Activated CD8-positive, alpha-beta T cell treated with anti-CD3 and anti-CD28 coated beads for 36 hours (primary cell): ENCODE measurements around the gene CDKN1B. TPM values are rescaled to one million over a fixed set of nuclear protein-coding genes. Genes with fewer than 3 reads are reported as not detected.
A peak's percentile ranks its signal among the peaks of the same experiment; 100 is the strongest.

Experiments
- ATAC-seq: fragments of 200-7000 bp; cut with Tn5 transposase; one replicate; pipeline ENCODE4 v1.10.0; 2021; ENCODE audit warnings: mild to moderate bottlenecking, moderate library complexity
- CTCF ChIA-PET: fragments of 350-600 bp; sonication (Branson Sonifier 250); formaldehyde crosslinking; loops from one replicate; lab custom pipeline; 2021; ENCODE audit warnings: antibody characterized with exemption; lab: Charles Lee
- POLR2A ChIA-PET: fragments of 350-600 bp; sonication (Branson Sonifier 250); formaldehyde crosslinking; loops from one replicate; lab custom pipeline; 2021; ENCODE audit warnings: antibody characterized with exemption; lab: Charles Lee
- DNase-seq: peaks from one replicate; pipeline ENCODE4 v3.0.0-alpha.2; 2020
- H3K27ac Mint-ChIP-seq: one replicate; pipeline ENCODE4 v1.8.0; 2021; ENCODE audit warnings: mild to moderate bottlenecking, mixed read lengths
- H3K27me3 Mint-ChIP-seq: one replicate; pipeline ENCODE4 v1.8.0; 2021; ENCODE audit warnings: mixed read lengths
- H3K36me3 Mint-ChIP-seq: one replicate; pipeline ENCODE4 v1.8.0; 2021; ENCODE audit warnings: low read depth, mixed read lengths
- H3K4me1 Mint-ChIP-seq: one replicate; pipeline ENCODE4 v1.8.0; 2021; ENCODE audit warnings: low read depth, mixed read lengths
- H3K4me3 Mint-ChIP-seq: one replicate; pipeline ENCODE4 v1.8.0; 2021; ENCODE audit warnings: mild to moderate bottlenecking, moderate library complexity, mixed read lengths
- H3K9me3 Mint-ChIP-seq: one replicate; pipeline ENCODE4 v1.8.0; 2021; ENCODE audit warnings: mixed read lengths
- intact Hi-C: fragments of 100-400 bp; cut with micrococcal nuclease; formaldehyde crosslinking; loops from one replicate; pipeline ENCODE4 v1.10.0; 2022
- total RNA-seq, 2 experiments: library from RNA; stranded (reverse); gene quantifications; one replicate each; pipeline ENCODE4 v1.2.3, GENCODE V29; 2021
- TF ChIP-seq, protein P1 (sequence below): fragments of 200-600 bp; IDR thresholded peaks from one replicate; pipeline ENCODE4 v1.8.0; 2022; ENCODE audit warnings: antibody characterized with exemption, mild to moderate bottlenecking

CDKN1B gene
- total RNA-seq, 2 experiments from 2014 or later: 39.9 to 40.8 TPM

DNA sequence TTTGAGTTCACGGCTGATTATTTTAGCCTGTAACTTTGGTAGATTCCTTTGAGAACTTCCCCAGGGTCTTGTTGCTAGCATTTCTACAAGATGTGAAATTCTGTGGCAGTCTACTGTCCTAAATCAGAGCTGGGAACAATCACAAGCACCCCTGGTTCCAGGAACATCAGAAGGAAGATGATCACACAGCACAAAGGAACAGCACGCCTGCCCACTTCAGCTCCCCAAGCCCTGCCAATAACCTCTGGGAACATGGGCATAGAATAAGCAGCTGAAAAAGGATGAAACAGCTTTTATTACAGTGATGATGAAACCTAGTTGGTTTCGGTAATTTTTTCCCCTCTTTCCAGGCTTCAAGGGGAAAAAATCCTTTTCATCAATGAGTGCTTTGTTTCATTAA, 33.4 kb upstream of the CDKN1B start:
- TF ChIP-seq, protein P1, sequence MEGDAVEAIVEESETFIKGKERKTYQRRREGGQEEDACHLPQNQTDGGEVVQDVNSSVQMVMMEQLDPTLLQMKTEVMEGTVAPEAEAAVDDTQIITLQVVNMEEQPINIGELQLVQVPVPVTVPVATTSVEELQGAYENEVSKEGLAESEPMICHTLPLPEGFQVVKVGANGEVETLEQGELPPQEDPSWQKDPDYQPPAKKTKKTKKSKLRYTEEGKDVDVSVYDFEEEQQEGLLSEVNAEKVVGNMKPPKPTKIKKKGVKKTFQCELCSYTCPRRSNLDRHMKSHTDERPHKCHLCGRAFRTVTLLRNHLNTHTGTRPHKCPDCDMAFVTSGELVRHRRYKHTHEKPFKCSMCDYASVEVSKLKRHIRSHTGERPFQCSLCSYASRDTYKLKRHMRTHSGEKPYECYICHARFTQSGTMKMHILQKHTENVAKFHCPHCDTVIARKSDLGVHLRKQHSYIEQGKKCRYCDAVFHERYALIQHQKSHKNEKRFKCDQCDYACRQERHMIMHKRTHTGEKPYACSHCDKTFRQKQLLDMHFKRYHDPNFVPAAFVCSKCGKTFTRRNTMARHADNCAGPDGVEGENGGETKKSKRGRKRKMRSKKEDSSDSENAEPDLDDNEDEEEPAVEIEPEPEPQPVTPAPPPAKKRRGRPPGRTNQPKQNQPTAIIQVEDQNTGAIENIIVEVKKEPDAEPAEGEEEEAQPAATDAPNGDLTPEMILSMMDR: no peak
- ChIA-PET CTCF (interaction anchor here (1.2 kb wide), 1 partner anchor 28 kb away, joined by 5 read pairs; no protein-coding TSS in a partner anchor), POLR2A (interaction anchor here (0.7 kb wide), 1 partner anchor 64 kb away, joined by 3 read pairs; no protein-coding TSS in a partner anchor)
- no peaks in the 10 kb centered on the region for H3K27me3 Mint-ChIP-seq
- no peaks in the 10 kb centered on the region for H3K9me3 Mint-ChIP-seq
- ATAC-seq (no peak), DNase-seq (no peak)
- no peaks in the 10 kb centered on the region for H3K4me1 Mint-ChIP-seq
- intact Hi-C loops: no loop called here
- no peak overlapping the region for H3K4me3 Mint-ChIP-seq
- H3K36me3 Mint-ChIP-seq: peaks cover 10% of the 10 kb centered on the region
- H3K27ac Mint-ChIP-seq: no peak overlapping the region

DNA sequence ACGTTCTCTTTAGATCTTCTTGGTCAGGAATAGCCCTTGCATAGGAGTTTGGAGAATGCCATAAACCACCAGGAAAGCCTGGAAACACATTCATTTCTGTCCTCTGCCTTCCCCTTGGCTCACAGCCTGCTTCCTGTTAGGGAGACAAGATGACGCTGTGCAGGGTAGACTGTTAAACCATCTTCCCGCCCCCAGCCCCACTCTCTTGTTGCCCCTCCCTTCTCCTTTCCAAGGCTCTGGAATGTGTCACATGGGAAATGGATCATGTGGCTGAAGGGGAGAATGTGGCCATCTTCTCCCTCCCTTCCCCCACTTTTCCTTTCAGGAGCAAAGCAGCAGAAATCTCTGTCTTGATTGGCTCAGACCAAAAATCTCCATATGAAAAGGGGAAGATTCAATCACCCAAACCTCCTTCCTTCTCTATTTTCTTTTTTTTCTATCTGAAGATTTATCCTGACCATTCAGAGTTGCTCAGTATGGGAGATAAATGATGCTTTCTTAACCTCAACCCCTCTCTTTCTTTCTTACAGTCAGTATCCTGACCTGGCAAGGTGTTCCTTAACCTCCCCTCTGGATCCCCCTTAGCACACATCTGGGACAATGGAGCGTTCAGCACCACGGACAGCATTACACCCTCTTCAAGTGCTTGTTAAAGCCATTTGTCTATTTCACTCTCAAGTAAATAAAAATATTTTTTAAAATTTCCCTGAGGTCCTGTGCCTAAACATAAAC, 32.6 kb upstream of the CDKN1B start:
- no peaks in the 10 kb centered on the region for H3K9me3 Mint-ChIP-seq
- peaks cover 5% of the 10 kb centered on the region for H3K4me1 Mint-ChIP-seq
- CTCF ChIA-PET: interaction anchor here (1.2 kb wide), 1 partner anchor 29 kb away, joined by 5 read pairs; no protein-coding TSS in a partner anchor
- TF ChIP-seq, protein P1: no peak
- no peak for ATAC-seq
- H3K27ac Mint-ChIP-seq: no peak overlapping the region
- intact Hi-C loops: no loop called here
- H3K36me3 Mint-ChIP-seq: peaks cover 15% of the 10 kb centered on the region
- no peaks in the 10 kb centered on the region for H3K27me3 Mint-ChIP-seq
- DNase-seq: peak; percentile 52
- POLR2A ChIA-PET: no interaction called here
- no peak overlapping the region for H3K4me3 Mint-ChIP-seq

DNA sequence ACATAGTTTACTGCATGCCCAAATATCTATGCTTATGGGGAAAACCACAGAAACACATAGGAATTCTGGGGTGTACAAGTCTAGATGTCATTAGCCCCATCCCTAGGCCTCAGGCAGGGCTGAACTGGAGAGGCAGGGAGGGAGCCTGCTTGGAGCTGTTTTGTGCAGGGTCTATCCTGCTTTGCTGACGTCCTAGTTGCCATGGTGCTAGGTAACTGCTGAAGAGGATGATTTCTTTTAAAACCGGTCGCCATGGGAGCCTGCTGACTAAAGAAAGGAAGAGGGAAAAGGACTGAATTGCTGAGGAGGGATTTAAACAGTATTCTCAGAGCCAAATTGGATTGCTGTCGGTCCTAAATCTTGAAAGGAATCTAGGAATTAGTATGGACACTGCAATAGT, 31.9 kb upstream of the CDKN1B start:
- Mint-ChIP-seq H3K27me3 (no peaks in the 10 kb centered on the region), H3K9me3 (no peaks in the 10 kb centered on the region), H3K4me3 (no peak overlapping the region), H3K4me1 (peaks cover 12% of the 10 kb centered on the region), H3K36me3 (peaks cover 17% of the 10 kb centered on the region), H3K27ac (no peak overlapping the region)
- TF ChIP-seq, protein P1: no peak
- DNase-seq (no peak), ATAC-seq (no peak)
- CTCF ChIA-PET: no interaction called here
- POLR2A ChIA-PET: no interaction called here
- intact Hi-C loops: no loop called here

DNA sequence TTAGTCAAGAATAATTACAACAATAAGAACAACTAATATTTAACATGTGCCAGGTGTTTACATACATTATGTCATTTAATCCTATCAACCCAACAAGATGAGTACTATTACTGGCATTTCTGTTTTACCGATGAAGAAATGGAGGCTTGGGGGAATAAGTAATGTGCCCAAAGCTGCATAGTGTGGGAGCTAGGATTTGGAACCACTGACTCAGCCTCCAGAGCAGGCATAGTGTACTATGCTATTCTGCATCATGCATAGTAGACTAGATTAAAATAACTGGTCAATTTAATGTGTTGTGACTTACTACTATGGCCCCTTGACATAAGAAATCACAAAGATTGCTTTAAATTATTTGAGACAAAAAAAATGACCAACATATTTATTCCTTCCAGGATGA, 30.7 kb upstream of the CDKN1B start:
- DNase-seq (no peak), ATAC-seq (no peak)
- Mint-ChIP-seq H3K27ac (no peak overlapping the region), H3K36me3 (peaks cover 20% of the 10 kb centered on the region), H3K4me1 (peaks cover 22% of the 10 kb centered on the region), H3K4me3 (no peak overlapping the region), H3K9me3 (no peaks in the 10 kb centered on the region), H3K27me3 (no peaks in the 10 kb centered on the region)
- TF ChIP-seq, protein P1: no peak
- intact Hi-C loops: no loop called here
- POLR2A ChIA-PET: interaction anchor here (1.7 kb wide), 1 partner anchor 11 kb away, joined by 4 read pairs; no protein-coding TSS in a partner anchor
- CTCF ChIA-PET: no interaction called here

DNA sequence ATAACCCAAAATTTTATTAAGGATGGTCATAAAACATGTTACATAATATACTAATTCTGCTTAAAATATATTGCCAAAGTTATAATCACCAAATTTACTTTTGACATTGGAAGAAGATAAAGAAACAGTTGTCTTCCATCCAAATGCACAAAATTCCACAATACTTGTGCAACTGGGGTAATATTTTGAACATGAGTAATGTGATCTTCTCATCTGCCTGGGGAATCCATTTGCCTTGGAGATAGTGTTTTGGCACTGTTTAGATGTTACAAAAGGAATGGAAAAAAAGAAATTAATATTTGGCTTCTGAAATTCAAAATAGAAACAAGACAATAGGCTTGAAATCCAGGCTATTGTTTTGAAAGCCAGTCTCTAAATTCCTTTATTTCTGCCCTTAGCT, 30.2 kb upstream of the CDKN1B start:
- TF ChIP-seq, protein P1: no peak
- Mint-ChIP-seq H3K4me3 (no peak overlapping the region), H3K36me3 (peaks cover 20% of the 10 kb centered on the region), H3K27me3 (no peaks in the 10 kb centered on the region), H3K9me3 (no peaks in the 10 kb centered on the region), H3K4me1 (peaks cover 27% of the 10 kb centered on the region), H3K27ac (no peak overlapping the region)
- no peak for DNase-seq
- ChIA-PET CTCF (interaction anchor here (0.9 kb wide), 1 partner anchor 31 kb away, joined by 3 read pairs; no protein-coding TSS in a partner anchor), POLR2A (interaction anchor here (0.6 to 1.7 kb wide), 2 partner anchors 10 to 160 kb away, joined by 3 to 4 read pairs; no protein-coding TSS in a partner anchor)
- no peak for ATAC-seq
- intact Hi-C loops: no loop called here
